GM18508 (cell line): ENCODE data around the gene SLC4A8.
"Not testable (repeated sequence)": the region's sequence is repeated elsewhere in the genome, so short reads cannot be mapped to it uniquely, and the experiment has no call there.

Experiments used
- ATAC-seq: cut with Tn5 transposase; IDR thresholded peaks from one replicate; pipeline ENCODE4 v1.9.1; 2021; ENCODE audit warnings: moderate number of reproducible peaks; ENCODE audit not compliant: insufficient read depth, unreplicated experiment

SLC4A8 gene

DNA sequence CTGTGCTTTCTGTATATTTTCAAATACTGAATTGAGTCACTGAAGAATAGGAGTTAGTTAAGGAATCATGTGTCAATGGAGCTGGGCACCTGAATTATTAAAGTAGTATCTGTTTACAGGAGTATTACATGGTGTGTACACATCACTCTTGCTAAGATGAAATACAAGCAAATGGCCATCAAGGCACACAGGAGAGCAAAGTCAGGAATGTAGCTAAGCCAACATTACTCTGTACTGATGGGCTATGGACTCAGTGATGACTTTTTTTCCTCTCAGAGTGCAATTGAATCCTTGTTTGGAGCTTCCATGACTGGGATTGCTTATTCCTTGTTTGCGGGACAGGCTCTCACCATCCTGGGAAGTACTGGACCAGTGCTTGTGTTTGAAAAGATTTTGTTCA lies 45.5 kb downstream of the SLC4A8 start:
- no peak for ATAC-seq

DNA sequence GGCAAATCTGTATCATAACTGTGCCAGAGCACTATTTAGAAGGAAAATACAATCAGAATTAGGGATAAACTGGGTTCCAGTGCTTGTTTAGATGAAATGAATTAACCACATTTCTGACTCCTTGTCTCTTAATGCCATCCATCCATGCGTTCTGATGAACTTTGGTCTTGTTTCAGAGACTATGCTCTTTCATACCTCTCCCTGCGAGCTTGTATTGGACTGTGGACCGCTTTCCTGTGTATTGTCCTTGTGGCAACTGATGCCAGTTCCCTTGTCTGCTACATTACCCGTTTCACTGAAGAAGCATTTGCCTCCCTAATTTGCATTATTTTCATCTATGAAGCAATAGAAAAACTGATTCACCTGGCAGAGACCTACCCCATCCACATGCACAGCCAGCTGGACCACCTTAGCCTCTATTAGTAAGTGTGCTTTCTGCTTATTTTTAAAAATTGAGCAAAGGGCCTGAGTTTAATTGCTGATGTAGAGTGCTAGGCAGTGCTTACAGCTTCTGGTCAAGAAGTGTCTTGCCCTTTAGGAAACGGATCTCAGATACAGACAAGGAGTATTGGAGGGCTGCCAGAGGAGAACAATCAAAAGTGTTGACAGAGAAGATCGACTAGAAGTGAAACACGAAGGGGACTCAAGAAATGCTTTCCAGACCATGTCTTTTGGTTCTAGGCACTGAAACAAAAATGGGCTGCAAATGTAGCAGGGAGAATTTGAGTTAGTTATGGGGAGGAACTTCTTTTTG lies 46.7 kb downstream of the SLC4A8 start:
- ATAC-seq, result no peak

- no peak for ATAC-seq
These were observed 48.4 kb downstream of the SLC4A8 start for GRCh38 chr12:51472984-51473383.

DNA sequence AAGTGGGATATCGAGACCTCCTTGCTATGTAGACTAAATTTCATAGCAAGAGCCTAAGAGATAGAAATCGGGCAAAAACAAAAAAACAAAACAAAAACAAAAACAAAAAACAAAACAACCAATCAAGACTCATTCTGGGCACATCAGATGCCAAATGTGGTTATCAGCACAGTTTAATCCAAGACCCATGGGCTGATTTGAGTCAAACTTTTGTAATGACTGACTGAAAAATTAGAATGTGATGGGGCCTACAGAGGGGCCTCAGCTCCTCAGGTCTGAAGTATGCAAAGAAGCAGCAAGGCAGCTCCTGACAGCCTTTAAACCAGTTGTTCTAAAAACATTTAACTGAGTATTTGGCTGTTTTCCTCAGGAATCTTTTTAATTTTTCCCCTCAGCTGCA lies 49.3 kb downstream of the SLC4A8 start:
- ATAC-seq, result no peak

DNA sequence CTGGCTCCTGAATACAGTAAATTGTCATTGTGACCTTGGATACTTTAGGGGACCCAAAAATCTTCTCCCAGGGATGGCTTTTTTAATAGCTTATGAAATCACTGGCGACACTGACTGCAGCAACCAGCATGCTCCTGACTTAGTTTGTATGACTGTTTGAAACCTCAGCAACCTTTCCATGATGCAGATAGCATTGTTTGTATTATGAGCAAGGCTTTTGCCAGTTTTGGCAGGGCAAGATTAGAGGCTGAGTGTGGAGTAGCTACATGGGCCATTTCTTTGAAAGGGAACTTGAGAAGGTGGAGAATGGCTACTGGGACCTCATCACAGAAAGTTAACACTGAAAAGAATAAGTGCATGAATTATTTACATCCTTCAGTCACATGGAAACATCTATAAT lies 50.9 kb downstream of the SLC4A8 start:
- ATAC-seq, result no peak

GRCh38 chr12:51480978-51481377 lies 56.3 kb downstream of the SLC4A8 start:
- no peak for ATAC-seq

GRCh38 chr12:51482929-51483697 lies 58.5 kb downstream of the SLC4A8 start:
- ATAC-seq, result no peak

- ATAC-seq, result no peak
These were observed 59.5 kb downstream of the SLC4A8 start for GRCh38 chr12:51484119-51484518.

- no peak for ATAC-seq
These were observed 63.6 kb downstream of the SLC4A8 start for GRCh38 chr12:51488281-51488680.

DNA sequence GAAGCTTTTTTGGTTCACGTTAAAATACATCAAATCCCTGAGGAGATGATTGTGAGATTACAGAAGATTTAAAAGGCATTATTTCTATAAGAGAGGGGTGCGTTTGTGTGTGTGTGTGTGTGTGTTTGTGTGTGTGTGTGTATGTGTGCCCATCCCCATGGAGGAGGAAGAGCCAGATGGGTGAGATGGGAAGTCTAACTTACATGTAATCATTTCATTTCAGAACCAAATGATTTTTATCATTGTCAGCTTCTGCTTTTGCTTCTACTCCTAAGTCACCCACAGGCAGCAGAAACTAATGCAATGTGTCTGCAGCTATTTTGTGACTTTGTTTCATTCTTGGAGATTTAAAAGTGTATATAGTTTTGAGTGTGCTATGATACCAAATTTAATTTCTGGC lies 68.7 kb downstream of the SLC4A8 start:
- ATAC-seq, result no peak

DNA sequence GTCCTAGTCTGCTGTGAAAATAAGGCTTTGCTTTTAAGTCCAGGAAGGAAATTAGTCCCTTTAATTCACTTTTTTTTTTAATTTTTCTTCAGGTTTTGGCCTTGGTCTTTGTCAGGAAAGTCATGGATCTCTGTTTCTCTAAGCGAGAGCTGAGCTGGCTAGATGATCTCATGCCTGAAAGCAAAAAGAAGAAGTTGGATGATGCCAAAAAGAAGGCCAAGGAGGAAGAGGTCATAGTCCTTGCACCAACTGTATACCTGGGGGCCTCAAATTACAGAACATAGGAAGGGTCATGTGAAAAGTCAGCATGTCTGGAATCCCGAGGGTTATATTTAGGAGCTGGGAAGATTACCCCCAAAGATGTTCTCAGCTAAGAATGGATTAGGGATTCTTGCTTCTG lies 72.3 kb downstream of the SLC4A8 start:
- ATAC-seq, result no peak

DNA sequence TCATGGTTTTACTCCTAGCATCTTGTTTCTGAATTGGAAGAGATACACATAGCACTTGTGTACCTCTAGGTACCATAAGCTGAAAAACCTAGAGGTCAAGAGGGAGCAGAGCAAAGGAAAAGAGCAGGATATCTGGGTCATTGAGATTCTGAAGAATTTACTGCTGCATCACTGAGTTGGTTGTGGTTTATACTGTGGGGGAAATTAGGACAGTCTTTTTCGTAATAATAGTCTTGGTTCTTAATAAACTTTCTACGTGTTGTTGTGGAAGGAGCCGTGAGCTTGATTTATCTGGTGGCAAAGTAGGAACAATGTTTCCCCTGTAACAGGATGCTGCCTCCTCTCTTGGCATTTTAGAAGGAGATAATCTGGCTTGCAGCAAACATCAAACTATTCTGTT lies 80.2 kb downstream of the SLC4A8 start:
- no peak for ATAC-seq

DNA sequence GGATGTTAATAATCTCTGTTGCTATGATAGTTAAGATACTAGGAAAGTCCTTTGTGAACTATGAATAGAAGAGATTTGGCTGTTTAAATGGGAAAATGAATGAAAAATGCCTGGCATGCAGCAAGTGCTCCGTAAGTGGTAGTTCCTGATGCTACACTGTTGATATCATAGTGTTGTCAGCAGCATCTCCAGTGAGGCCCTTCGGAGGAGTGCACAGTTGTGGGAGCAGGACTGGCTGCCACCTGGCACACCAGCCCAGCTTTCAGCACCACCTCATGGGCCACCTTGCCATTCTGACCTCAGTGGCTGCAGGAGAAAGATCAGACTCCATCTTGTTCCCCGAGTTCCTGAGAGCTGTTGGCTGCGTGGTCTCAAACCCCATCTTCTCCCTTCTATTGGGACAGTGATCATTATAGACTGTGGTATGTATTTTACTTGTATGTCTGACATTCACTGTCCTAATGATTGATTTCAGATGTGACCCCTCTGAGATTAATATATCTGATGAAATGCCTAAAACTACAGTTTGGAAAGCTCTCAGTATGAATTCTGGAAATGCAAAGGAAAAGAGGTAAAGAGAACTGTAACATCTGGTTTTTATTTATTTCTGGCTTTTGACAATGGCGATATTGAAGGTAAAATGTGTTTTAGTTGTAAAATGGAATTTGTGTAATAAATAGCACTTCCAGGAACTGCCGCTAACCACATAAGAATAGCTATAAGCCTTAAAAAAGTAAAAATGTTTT lies 80.9 kb downstream of the SLC4A8 start:
- ATAC-seq, result no peak

GRCh38 chr12:51507178-51507577 lies 82.5 kb downstream of the SLC4A8 start:
- no peak for ATAC-seq

DNA sequence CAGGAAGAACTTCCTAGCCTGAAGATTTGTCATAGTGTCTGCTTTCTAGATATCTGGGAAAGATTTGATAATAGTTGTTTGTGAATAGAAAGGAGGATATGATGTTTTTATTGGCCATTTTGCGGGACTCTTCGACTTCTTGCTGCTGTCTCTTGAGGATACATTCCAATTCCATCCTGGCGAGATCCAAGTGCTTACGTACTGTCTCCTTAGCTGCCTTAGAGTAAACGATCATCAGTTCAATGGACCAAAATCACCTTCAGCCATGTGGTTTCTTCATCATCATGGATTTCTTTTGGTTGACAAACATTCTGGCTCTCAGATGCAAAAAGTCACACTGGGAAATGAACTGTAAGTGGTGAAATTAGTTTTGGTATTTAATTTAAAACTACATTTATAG lies 83.7 kb downstream of the SLC4A8 start:
- ATAC-seq, result no peak

GRCh38 chr12:51511546-51512260 lies 87.1 kb downstream of the SLC4A8 start:
- ATAC-seq, result no peak

DNA sequence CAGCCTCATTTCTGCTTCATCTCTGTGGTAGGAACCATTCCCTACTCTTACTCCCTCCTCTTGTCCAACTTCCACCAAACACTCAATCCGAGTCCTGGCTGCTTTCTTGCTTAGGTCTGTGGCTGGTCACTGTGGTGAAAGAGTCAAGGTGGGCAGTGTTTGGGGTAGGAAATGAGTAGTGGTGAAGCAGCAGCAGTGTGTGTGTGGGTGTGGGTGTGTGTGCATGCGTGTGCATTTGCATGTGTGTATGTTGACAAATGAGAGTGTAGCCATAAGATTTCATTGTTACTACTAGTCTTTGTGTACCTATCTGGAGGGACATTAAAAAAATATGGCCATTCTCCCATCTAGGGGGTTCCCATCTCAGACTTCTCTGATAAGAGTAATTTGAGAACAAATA lies 87.8 kb downstream of the SLC4A8 start:
- no peak for ATAC-seq

DNA sequence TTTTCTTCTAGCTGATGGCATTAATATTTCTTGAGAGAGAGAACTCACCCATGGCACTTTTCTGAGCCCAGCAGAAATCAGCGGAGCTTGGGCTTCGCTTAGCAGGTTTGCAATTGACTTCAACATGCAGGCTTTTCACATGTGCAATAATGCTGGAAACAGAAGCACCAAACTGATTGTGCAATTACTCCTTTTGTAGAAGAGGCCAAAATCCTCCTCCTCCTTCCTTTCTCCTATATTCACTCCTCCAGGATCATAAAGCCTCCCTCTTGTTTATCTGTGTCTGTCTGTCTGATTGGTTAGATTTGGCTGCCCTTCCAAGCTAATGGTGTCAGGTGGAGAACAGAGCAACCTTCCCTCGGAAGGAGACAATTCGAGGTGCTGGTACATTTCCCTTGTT lies 90.4 kb downstream of the SLC4A8 start:
- not testable (repeated sequence) for ATAC-seq

- ATAC-seq, result no peak
These were observed 92.7 kb downstream of the SLC4A8 start for GRCh38 chr12:51517316-51517715.

- ATAC-seq, result no peak
These were observed 93.2 kb downstream of the SLC4A8 start for GRCh38 chr12:51517800-51518199.

GRCh38 chr12:51519755-51520154 lies 95.1 kb downstream of the SLC4A8 start:
- no peak for ATAC-seq
